H9 (cell line): ENCODE measurements around the gene ZNF618. TPM values are rescaled to one million over a fixed set of nuclear protein-coding genes. Genes with fewer than 3 reads are reported as not detected.

Experiments used
- DNase-seq: peaks from one replicate; pipeline ENCODE4 v3.0.0-alpha.2; 2017
- H2AFZ ChIP-seq: one replicate; pipeline ENCODE4 v1.6.1; 2013; ENCODE audit warnings: mild to moderate bottlenecking, low read length, control low read depth, moderate library complexity
- H2AK5ac ChIP-seq: 2 replicates; pipeline ENCODE4 v1.6.1; 2013; ENCODE audit warnings: low read length, control low read depth, mixed read lengths; ENCODE audit not compliant: insufficient read length
- H2BK120ac ChIP-seq: one replicate; pipeline ENCODE4 v1.6.1; 2013; ENCODE audit warnings: low read depth, mild to moderate bottlenecking, low read length, control low read depth, inconsistent platforms; ENCODE audit not compliant: poor library complexity, severe bottlenecking
- H2BK12ac ChIP-seq: 2 replicates; pipeline ENCODE4 v1.6.1; 2013; ENCODE audit warnings: low read length, control low read depth, mixed read lengths, low read depth; ENCODE audit not compliant: insufficient read length
- H2BK15ac ChIP-seq: 2 replicates; pipeline ENCODE4 v1.6.1; 2013; ENCODE audit warnings: low read depth, low read length, control low read depth
- H2BK20ac ChIP-seq: one replicate; pipeline ENCODE4 v1.6.1; 2013; ENCODE audit warnings: low read depth, mild to moderate bottlenecking, low read length, control low read depth, inconsistent platforms; ENCODE audit not compliant: poor library complexity, severe bottlenecking
- H2BK5ac ChIP-seq: 2 replicates; pipeline ENCODE4 v1.6.1; 2013; ENCODE audit warnings: low read length, control low read depth, mixed read lengths; ENCODE audit not compliant: insufficient read length
- H3K14ac ChIP-seq: 2 replicates; pipeline ENCODE4 v1.6.1; 2013; ENCODE audit warnings: low read length, control low read depth; ENCODE audit not compliant: insufficient read depth
- H3K18ac ChIP-seq: 2 replicates; pipeline ENCODE4 v1.6.1; 2013; ENCODE audit warnings: low read depth, mild to moderate bottlenecking, mixed read lengths, low read length, control low read depth; ENCODE audit not compliant: insufficient read length
- H3K23ac ChIP-seq: 2 replicates; pipeline ENCODE4 v1.6.1; 2013; ENCODE audit warnings: low read length, control low read depth, mixed read lengths, low read depth; ENCODE audit not compliant: insufficient read length
- H3K23me2 ChIP-seq: 2 replicates; pipeline ENCODE4 v1.6.1; 2013; ENCODE audit warnings: low read depth, mild to moderate bottlenecking, mixed read lengths, low read length, control low read depth; ENCODE audit not compliant: insufficient read length, poor library complexity, severe bottlenecking
- H3K27ac ChIP-seq: 2 replicates; pipeline ENCODE4 v1.5.1; 2013; ENCODE audit warnings: low read length, control low read depth, mixed read lengths, low read depth; ENCODE audit not compliant: insufficient read length
- H3K27me3 ChIP-seq: 2 replicates; pipeline ENCODE4 v1.6.1; 2013; ENCODE audit warnings: low read length, control low read depth, inconsistent platforms; ENCODE audit not compliant: insufficient read depth
- H3K4ac ChIP-seq: 2 replicates; pipeline ENCODE4 v1.6.1; 2013; ENCODE audit warnings: low read depth, mild to moderate bottlenecking, control low read depth, inconsistent platforms, low read length, moderate library complexity
- H3K4me1 ChIP-seq: 2 replicates; pipeline ENCODE4 v1.6.1; 2013; ENCODE audit warnings: low read length, control low read depth, inconsistent platforms; ENCODE audit not compliant: insufficient read depth
- H3K4me2 ChIP-seq: 2 replicates; pipeline ENCODE4 v1.6.1; 2013; ENCODE audit warnings: low read length, control low read depth, mixed read lengths; ENCODE audit not compliant: insufficient read length, insufficient read depth
- H3K56ac ChIP-seq: 2 replicates; pipeline ENCODE4 v1.6.1; 2013; ENCODE audit warnings: low read depth, mild to moderate bottlenecking, mixed read lengths, low read length, control low read depth; ENCODE audit not compliant: insufficient read length
- H3K79me1 ChIP-seq: 2 replicates; pipeline ENCODE4 v1.6.1; 2013; ENCODE audit warnings: low read depth, mild to moderate bottlenecking, moderate library complexity, low read length, control low read depth, inconsistent platforms; ENCODE audit not compliant: insufficient read depth, poor library complexity, severe bottlenecking
- H3K79me2 ChIP-seq: 2 replicates; pipeline ENCODE4 v1.6.1; 2013; ENCODE audit warnings: low read length, control low read depth, inconsistent platforms; ENCODE audit not compliant: insufficient read depth
- H3K9ac ChIP-seq: 2 replicates; pipeline ENCODE4 v1.6.1; 2013; ENCODE audit warnings: low read length, control low read depth, mixed read lengths; ENCODE audit not compliant: insufficient read length; ENCODE audit errors: extremely low read depth
- H3K9me3 ChIP-seq: one replicate; pipeline ENCODE4 v1.6.1; 2013; ENCODE audit warnings: low read depth, low read length, inconsistent platforms; ENCODE audit not compliant: control insufficient read depth
- H3T11ph ChIP-seq: one replicate; pipeline ENCODE4 v1.6.1; 2013; ENCODE audit warnings: mild to moderate bottlenecking, low read length, control low read depth, inconsistent platforms
- H4K20me1 ChIP-seq: one replicate; pipeline ENCODE4 v1.6.1; 2013; ENCODE audit not compliant: control insufficient read depth, insufficient read length, insufficient read depth
- H4K5ac ChIP-seq: 2 replicates; pipeline ENCODE4 v1.6.1; 2013; ENCODE audit warnings: low read depth, mild to moderate bottlenecking, mixed read lengths, low read length, control low read depth; ENCODE audit not compliant: insufficient read length
- H4K8ac ChIP-seq: replicated peaks from 2 replicates; pipeline ENCODE4 v1.6.1; 2013; ENCODE audit warnings: low read length, control low read depth, mixed read lengths, low read depth; ENCODE audit not compliant: insufficient read length
- H4K91ac ChIP-seq: 2 replicates; pipeline ENCODE4 v1.6.1; 2013; ENCODE audit warnings: low read depth, mild to moderate bottlenecking, moderate library complexity, mixed read lengths, low read length, control low read depth; ENCODE audit not compliant: insufficient read length
- H3K27ac Mint-ChIP-seq, 3 experiments: 2 replicates in 2 of 3; 3 replicates in 1 of 3; pipeline ENCODE4 v1.8.0; 2020 to 2021; ENCODE audit warnings: mixed read lengths in 3 of 3, mild to moderate bottlenecking in 1 of 3, moderate library complexity in 1 of 3
- H3K27me3 Mint-ChIP-seq: 2 replicates; pipeline ENCODE4 v1.8.0; 2021; ENCODE audit warnings: low read depth, mild to moderate bottlenecking, moderate library complexity, mixed read lengths
- H3K36me3 Mint-ChIP-seq, 3 experiments: 2 replicates in 2 of 3; 3 replicates in 1 of 3; pipeline ENCODE4 v1.8.0; 2020 to 2021; ENCODE audit warnings: low read depth in 3 of 3, mixed read lengths in 3 of 3; ENCODE audit not compliant: insufficient read depth in 1 of 3
- H3K4me1 Mint-ChIP-seq, 2 experiments: 2 replicates each; pipeline ENCODE4 v1.8.0; 2020; ENCODE audit warnings: mixed read lengths in 2 of 2
- H3K4me3 Mint-ChIP-seq, 2 experiments: 2 replicates in 1 of 2; 3 replicates in 1 of 2; pipeline ENCODE4 v1.8.0; 2020 to 2021; ENCODE audit warnings: mild to moderate bottlenecking in 2 of 2, mixed read lengths in 2 of 2, moderate library complexity in 1 of 2
- H3K9me3 Mint-ChIP-seq, 2 experiments: 2 replicates in 1 of 2; 3 replicates in 1 of 2; pipeline ENCODE4 v1.8.0; 2020; ENCODE audit warnings: mild to moderate bottlenecking in 2 of 2, mixed read lengths in 2 of 2, moderate library complexity in 1 of 2
- WGBS: extraction: QIAGEN DNeasy Blood & Tissue Kit; methylation state at CpG from one replicate; pipeline ENCODE4 v1.1.7; 2013; ENCODE audit warnings: missing lambda C conversion rate, low lambda C conversion rate, mixed read lengths; ENCODE audit not compliant: insufficient read length; ENCODE audit errors: extremely low coverage; 5-methylcytosine and 5-hydroxymethylcytosine counted together
- total RNA-seq: library from RNA; stranded (reverse); gene quantifications from 2 replicates; pipeline ENCODE4 v1.2.1, GENCODE V29; 2021
- TF ChIP-seq, protein P1 (sequence below): fragments of 200-600 bp; sonication (generic); conservative IDR thresholded peaks from 3 replicates; pipeline ENCODE4 v1.8.0; 2021; ENCODE audit warnings: antibody characterized with exemption, mild to moderate bottlenecking

The ZNF618 gene
- total RNA-seq, 1 experiment from 2014 or later: 13.6 TPM

DNA sequence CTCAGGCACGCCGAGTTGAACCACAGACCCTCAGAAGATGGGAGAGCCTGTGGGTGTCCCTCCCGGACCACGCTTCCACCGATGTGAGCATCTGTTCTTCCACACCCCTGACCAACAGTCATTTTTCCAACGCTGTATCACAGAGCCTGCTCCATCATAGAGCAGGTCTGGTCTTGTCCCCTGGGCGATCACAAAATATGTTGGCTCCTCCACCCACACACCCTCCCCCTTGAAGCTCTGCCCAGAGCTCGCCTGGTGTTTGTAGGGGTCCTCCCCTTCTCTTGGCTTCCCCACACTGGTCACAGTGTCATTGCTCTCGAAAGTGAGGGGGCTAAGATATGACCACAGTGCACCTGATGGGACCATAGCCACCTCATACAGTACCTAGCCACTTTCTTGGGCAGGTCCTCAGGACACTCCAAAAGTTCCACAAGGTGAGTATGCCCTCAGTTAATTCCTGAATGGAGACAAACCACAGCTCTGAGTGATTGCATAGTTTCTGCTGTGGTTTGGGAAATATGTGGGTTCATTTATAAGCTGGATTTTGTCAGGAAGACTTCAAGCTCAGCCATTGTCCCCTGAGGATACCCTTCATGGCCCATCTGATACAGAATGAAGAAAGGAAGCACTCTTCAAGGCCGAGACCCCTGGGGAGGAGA lies 3.5 kb upstream of the ZNF618 start:
- H3K27me3 ChIP-seq: no peaks in the 10 kb centered on the region; the same call in 1 of the 2 replicates
- H3K4me1 Mint-ChIP-seq: peaks cover 15 to 25% of the 10 kb centered on the region in 2 experiments
- no peak overlapping the region for H2BK15ac ChIP-seq
- no peak overlapping the region for H2AK5ac ChIP-seq
- H3K4me1 ChIP-seq: peaks cover 8% of the 10 kb centered on the region; the same call in 1 of the 2 replicates
- no peaks in the 10 kb centered on the region for H3K79me2 ChIP-seq
- no peak overlapping the region for H3K27ac Mint-ChIP-seq
- H3K27me3 Mint-ChIP-seq: peaks cover 47% of the 10 kb centered on the region
- no peak overlapping the region for H2BK120ac ChIP-seq
- H2BK12ac ChIP-seq: no peak overlapping the region
- H3K9me3 ChIP-seq: no peaks in the 10 kb centered on the region
- no peak overlapping the region for H3K23ac ChIP-seq
- no peak overlapping the region for H3K56ac ChIP-seq
- no CpG with 5 or more reads among the region's 10 CpGs for WGBS
- H2BK20ac ChIP-seq: no peak overlapping the region
- H3K23me2 ChIP-seq: no peaks in the 10 kb centered on the region
- no peak overlapping the region for H4K8ac ChIP-seq
- no peak overlapping the region for H3K18ac ChIP-seq
- TF ChIP-seq, protein P1, sequence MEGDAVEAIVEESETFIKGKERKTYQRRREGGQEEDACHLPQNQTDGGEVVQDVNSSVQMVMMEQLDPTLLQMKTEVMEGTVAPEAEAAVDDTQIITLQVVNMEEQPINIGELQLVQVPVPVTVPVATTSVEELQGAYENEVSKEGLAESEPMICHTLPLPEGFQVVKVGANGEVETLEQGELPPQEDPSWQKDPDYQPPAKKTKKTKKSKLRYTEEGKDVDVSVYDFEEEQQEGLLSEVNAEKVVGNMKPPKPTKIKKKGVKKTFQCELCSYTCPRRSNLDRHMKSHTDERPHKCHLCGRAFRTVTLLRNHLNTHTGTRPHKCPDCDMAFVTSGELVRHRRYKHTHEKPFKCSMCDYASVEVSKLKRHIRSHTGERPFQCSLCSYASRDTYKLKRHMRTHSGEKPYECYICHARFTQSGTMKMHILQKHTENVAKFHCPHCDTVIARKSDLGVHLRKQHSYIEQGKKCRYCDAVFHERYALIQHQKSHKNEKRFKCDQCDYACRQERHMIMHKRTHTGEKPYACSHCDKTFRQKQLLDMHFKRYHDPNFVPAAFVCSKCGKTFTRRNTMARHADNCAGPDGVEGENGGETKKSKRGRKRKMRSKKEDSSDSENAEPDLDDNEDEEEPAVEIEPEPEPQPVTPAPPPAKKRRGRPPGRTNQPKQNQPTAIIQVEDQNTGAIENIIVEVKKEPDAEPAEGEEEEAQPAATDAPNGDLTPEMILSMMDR: no peak
- no peak overlapping the region for H4K5ac ChIP-seq
- no peak overlapping the region for H3K4me3 Mint-ChIP-seq
- no peak overlapping the region for H4K91ac ChIP-seq
- no peak overlapping the region for H2AFZ ChIP-seq
- DNase-seq: no peak
- H3K9me3 Mint-ChIP-seq: peaks cover 3% of the 10 kb centered on the region in 2 experiments; a peak in 2 of 5 replicates
- no peak overlapping the region for H3T11ph ChIP-seq
- no peak overlapping the region for H3K4ac ChIP-seq
- no peak overlapping the region for H3K27ac ChIP-seq
- no peak overlapping the region for H3K4me2 ChIP-seq
- no peak overlapping the region for H3K14ac ChIP-seq
- H3K36me3 Mint-ChIP-seq: peaks cover 0 to 1% (median 0%) of the 10 kb centered on the region in 3 experiments; a peak in 2 of 7 replicates
- H3K79me1 ChIP-seq: no peaks in the 10 kb centered on the region
- H3K9ac ChIP-seq: no peak overlapping the region
- no peak overlapping the region for H2BK5ac ChIP-seq
- H4K20me1 ChIP-seq: no peaks in the 10 kb centered on the region
